Lower leg skin (tissue), 4 donors: ENCODE measurements around the gene PIGS. TPM values are rescaled to one million over a fixed set of nuclear protein-coding genes. Genes with fewer than 3 reads are reported as not detected.
A peak's percentile ranks its signal among the peaks of the same experiment; 100 is the strongest.

Experiments used
- DNase-seq, 2 donors: peaks; one replicate each; pipeline ENCODE4 v3.0.0-alpha.2; 2019; ENCODE audit warnings: low spot score in 2 of 2
- H3K4me3 ChIP-seq: fragments of 200-600 bp; sonication (generic); 2 replicates; pipeline ENCODE4 v1.5.1; 2017; ENCODE audit warnings: mild to moderate bottlenecking, low read depth; ENCODE audit not compliant: poor library complexity, severe bottlenecking
- POLR2A ChIP-seq, 2 donors: fragments of 450-650 bp; IDR thresholded peaks; one replicate each; pipeline ENCODE4 v1.6.1; 2016 to 2017; ENCODE audit warnings: antibody characterized with exemption in 2 of 2, mild to moderate bottlenecking in 1 of 2, moderate library complexity in 1 of 2
- WGBS, 2 donors: methylation state at CpG; one replicate each; pipeline ENCODE4 v1.1.5; 2018; 5-methylcytosine and 5-hydroxymethylcytosine counted together
- intact Hi-C: fragments of 100-400 bp; cut with DNase I; formaldehyde crosslinking; loops from one replicate; pipeline ENCODE4 v1.15.0; 2023; ENCODE audit warnings: low total_unique reads
- total RNA-seq, 4 donors: library from RNA; depleted of rRNA; stranded (reverse); fragments of >200 nt; gene quantifications; one replicate each; pipeline ENCODE4 v1.1.0, GENCODE V29; 2016
- TF ChIP-seq, protein P1 (sequence below), 3 donors: fragments of 450-650 bp; IDR thresholded peaks; one replicate each; pipeline ENCODE4 v1.5.1; 2016; ENCODE audit warnings: antibody characterized with exemption in 3 of 3, mild to moderate bottlenecking in 3 of 3, moderate library complexity in 2 of 3

The PIGS gene
- total RNA-seq, 4 donors from 2014 or later: 57.6 to 84.0 (median 75.1) TPM

DNA sequence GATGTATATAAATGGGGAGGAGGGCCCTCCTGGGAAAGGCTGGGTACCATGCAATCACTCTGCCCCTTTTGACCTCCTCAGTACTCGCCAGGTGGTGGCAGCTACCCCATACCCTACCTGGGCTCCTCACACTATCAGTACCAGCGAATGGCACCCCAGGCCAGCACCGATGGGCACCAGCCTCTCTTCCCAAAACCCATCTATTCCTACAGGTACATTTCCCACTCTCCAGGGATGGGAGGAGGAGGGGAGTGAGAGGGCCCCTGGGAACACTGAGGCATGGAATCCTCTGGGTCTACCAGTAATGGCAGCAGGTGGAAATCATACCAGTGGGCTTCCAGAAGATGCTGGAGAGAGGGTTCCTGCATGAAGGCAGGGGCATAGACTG is 42.3 kb downstream of the PIGS start:
- TF ChIP-seq POLR2A (IDR thresholded peaks at IDR 0.05): no peak
- intact Hi-C loops: no loop called here
- 92 to 97% methylated on average over 3 of the region's 3 CpGs for WGBS, 2 donors
- H3K4me3 ChIP-seq: no peak overlapping the region
- no peak for DNase-seq

DNA sequence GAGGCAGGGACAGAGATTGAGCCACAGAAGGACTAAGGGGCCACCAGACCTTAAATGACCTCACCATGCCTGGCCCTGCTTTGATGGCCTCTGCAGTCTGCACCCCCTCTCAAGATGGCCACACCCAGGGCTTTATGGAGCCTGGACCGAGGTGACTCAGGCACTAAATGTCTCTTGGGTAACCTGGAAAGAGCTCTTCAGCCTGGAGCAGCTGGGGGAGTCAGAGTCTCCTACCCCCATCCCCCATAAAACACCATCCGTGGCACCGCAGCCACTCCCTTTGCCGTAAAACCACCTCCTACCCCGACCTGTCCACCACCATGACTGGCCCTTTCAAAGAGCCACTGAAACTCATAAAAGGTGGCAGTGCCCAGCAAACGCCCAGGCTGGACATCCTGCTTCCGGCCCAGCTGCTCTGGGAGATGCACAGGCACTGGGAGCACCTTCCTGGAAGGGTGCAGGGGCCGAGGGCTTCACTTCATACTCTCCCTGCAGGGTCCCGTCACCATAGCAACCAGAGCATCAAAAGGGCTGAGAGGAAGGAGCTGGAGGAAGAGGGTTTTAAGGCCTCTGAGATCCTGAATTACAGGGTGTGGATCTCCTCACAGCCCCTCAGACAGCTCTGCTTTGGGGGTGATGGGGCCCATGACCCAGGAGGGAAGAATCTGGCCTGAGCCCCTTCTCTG is 42.9 kb downstream of the PIGS start:
- intact Hi-C loops: no loop called here
- H3K4me3 ChIP-seq: no peak overlapping the region
- no peak for DNase-seq
- TF ChIP-seq POLR2A (IDR thresholded peaks at IDR 0.05): no peak
- TF ChIP-seq, protein P1, sequence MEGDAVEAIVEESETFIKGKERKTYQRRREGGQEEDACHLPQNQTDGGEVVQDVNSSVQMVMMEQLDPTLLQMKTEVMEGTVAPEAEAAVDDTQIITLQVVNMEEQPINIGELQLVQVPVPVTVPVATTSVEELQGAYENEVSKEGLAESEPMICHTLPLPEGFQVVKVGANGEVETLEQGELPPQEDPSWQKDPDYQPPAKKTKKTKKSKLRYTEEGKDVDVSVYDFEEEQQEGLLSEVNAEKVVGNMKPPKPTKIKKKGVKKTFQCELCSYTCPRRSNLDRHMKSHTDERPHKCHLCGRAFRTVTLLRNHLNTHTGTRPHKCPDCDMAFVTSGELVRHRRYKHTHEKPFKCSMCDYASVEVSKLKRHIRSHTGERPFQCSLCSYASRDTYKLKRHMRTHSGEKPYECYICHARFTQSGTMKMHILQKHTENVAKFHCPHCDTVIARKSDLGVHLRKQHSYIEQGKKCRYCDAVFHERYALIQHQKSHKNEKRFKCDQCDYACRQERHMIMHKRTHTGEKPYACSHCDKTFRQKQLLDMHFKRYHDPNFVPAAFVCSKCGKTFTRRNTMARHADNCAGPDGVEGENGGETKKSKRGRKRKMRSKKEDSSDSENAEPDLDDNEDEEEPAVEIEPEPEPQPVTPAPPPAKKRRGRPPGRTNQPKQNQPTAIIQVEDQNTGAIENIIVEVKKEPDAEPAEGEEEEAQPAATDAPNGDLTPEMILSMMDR (IDR thresholded peaks at IDR 0.05): no peak
- 58 to 63% methylated on average over 7 to 9 of the region's 9 CpGs for WGBS, 2 donors

DNA sequence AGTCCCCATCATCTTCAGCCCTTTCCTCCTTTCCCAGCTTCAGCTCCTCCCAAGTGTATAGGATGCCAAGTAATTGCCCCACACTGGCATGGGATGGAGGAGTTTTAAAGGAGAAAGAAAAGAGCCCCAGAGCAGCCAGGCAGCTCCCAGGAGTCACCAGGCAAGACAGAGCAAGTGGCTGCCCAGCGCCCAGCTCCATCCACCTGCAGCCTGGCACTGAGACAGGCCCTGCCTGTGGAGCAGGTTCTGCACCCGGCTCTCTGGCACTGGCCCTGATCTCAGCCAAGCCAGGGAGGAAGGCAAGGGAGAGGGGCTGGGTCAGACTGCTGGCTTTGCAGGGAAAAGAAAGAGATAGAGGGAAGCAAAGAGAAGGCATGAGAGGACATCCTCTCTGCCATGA is 43.5 kb downstream of the PIGS start:
- 37 to 44% methylated on average over 2 of the region's 2 CpGs for WGBS, 2 donors
- no peak overlapping the region for H3K4me3 ChIP-seq
- peak in 1 of 2 donors; percentile 53 for DNase-seq
- TF ChIP-seq POLR2A (IDR thresholded peaks at IDR 0.05): no peak
- TF ChIP-seq, protein P1 (IDR thresholded peaks at IDR 0.05): no peak
- intact Hi-C loops: no loop called here

DNA sequence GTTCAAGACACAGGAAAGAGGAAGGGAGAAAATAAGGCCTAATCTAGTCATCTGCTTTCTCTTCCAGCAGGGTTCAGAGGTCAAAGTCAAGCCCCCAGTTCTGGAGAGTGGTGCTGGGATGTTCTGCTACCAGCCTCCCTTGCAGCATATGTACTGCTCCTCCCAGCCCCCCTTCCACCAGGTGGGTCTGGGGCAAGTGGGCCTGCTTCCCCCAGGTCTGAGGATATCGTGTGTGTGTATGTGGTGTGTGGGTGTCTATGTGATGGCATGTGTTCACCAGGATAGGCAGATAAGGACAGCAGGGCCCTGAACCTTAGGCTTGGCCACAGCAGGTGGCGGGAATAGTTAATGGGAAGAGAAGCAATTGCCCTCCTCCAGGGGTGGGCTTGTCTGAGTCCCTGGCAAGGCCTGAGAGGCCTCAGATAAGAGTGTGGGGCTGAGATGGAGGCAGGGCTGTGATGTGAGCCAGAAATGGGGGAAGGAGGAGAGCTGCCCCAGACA is 44.1 kb downstream of the PIGS start:
- DNase-seq: no peak
- 55 to 94% methylated on average over 2 of the region's 2 CpGs for WGBS, 2 donors
- TF ChIP-seq, protein P1 (IDR thresholded peaks at IDR 0.05): no peak
- TF ChIP-seq POLR2A (IDR thresholded peaks at IDR 0.05): no peak
- H3K4me3 ChIP-seq: no peak overlapping the region
- intact Hi-C loops: no loop called here

DNA sequence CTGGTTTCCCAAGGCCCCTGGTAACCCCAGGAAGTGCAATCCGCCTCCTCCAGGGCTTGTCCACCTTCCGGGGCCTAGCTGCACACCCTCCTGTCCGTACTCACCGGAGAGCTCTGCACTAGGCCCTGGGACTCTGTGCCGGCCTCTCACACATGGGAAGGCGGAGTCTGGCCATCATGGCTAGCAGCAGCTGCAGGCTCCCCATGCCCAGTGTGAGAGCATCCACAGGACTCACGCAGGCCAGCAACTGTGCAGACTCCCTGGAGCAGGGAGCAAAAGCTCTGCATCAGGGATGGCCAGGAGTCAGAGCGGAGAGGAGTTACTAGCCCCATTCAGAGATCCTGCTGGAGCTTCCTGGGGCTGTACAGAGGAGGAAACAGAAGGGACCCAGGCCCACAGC is 44.9 kb downstream of the PIGS start:
- H3K4me3 ChIP-seq: no peak overlapping the region
- intact Hi-C loops: no loop called here
- WGBS, 2 donors: 70% methylated on average over 8 of the region's 8 CpGs; no CpG with 5 or more reads in 1 of the 2 donors
- DNase-seq: no peak
- TF ChIP-seq, protein P1 (IDR thresholded peaks at IDR 0.05): no peak

DNA sequence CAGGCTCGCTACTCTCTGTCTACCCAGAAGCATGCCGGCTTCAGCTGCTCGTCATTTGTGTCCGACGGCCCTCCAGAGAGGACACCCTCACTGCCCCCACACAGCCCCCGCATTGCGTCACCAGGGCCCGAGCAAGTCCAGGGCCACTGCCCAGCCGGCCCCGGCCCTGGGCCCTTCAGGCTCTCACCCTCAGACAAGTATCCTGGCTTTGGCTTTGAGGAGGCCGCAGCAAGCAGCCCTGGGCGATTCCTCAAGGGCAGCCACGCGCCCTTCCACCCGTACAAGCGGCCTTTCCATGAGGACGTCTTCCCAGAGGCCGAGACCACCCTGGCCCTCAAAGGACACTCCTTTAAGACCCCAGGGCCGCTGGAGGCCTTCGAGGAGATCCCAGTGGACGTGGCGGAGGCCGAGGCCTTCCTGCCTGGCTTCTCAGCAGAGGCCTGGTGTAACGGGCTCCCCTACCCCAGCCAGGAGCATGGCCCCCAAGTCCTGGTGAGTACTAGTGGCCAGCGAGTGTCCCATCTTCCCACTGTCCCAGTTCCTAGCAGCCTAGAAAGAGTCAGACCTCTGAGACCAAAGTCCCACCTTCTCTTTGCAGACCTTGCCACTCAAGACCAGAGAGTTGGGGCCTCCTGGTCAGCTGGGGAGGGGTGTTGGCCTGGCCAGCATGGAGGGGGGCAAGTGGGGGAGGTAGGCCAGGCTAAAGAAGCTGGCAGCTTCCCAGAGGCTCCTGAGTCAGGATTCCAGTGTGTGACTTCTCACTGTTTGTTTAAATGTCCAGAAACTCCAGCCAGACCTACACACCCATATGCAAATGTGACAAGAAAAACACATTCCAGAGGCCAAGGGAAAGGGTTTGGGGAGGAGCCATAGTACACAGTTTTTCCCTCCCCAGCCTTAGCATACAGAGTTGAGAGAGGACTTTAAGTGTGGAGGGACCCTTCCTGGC is 46.6 kb downstream of the PIGS start:
- H3K4me3 ChIP-seq: no peak overlapping the region
- WGBS, 2 donors: 87% methylated on average over 15 to 25 of the region's 25 CpGs
- intact Hi-C loops: no loop called here
- TF ChIP-seq POLR2A (IDR thresholded peaks at IDR 0.05): no peak
- TF ChIP-seq, protein P1 (IDR thresholded peaks at IDR 0.05): no peak
- DNase-seq: no peak
